KMS-11 (cell line): Measurements from ENCODE around the gene PHF21B.

ENCODE experiments used
- H2AFZ ChIP-seq: fragments of 200-600 bp; sonication (generic); 2 replicates; pipeline ENCODE4 v1.6.1; 2016; ENCODE audit warnings: antibody characterized with exemption, mixed run types, low read depth
- H3K27ac ChIP-seq: fragments of 200-600 bp; sonication (generic); 2 replicates; pipeline ENCODE4 v1.6.1; 2016; ENCODE audit warnings: mild to moderate bottlenecking, mixed run types
- H3K27me3 ChIP-seq: fragments of 200-600 bp; sonication (generic); 2 replicates; pipeline ENCODE4 v1.6.1; 2017; ENCODE audit warnings: mild to moderate bottlenecking, low read depth, mixed run types, moderate library complexity; ENCODE audit not compliant: insufficient read depth
- H3K36me3 ChIP-seq: fragments of 200-600 bp; sonication (generic); 2 replicates; pipeline ENCODE4 v1.6.1; 2017; ENCODE audit warnings: mild to moderate bottlenecking, mixed run types; ENCODE audit not compliant: insufficient read depth
- H3K4me1 ChIP-seq: fragments of 200-600 bp; sonication (generic); 2 replicates; pipeline ENCODE4 v1.6.1; 2016; ENCODE audit warnings: mild to moderate bottlenecking, low read depth, mixed run types; ENCODE audit not compliant: poor library complexity, severe bottlenecking
- H3K4me2 ChIP-seq: fragments of 200-600 bp; sonication (generic); 2 replicates; pipeline ENCODE4 v1.7.0; 2016; ENCODE audit warnings: mild to moderate bottlenecking, mixed run types
- H3K4me3 ChIP-seq: fragments of 200-600 bp; sonication (generic); IDR thresholded peaks from 2 replicates; pipeline ENCODE4 v1.6.1; 2017; ENCODE audit warnings: low read depth, low read length, mixed read lengths; ENCODE audit not compliant: insufficient read depth
- H3K79me2 ChIP-seq: fragments of 200-600 bp; sonication (generic); 2 replicates; pipeline ENCODE4 v1.6.1; 2016; ENCODE audit warnings: low read depth, mixed run types; ENCODE audit not compliant: insufficient read depth
- H3K9ac ChIP-seq: fragments of 200-600 bp; sonication (generic); 2 replicates; pipeline ENCODE4 v1.6.1; 2016; ENCODE audit warnings: mild to moderate bottlenecking, mixed run types
- H4K20me1 ChIP-seq: fragments of 200-600 bp; sonication (generic); 2 replicates; pipeline ENCODE4 v1.6.1; 2016; ENCODE audit warnings: mild to moderate bottlenecking, mixed run types; ENCODE audit not compliant: insufficient read depth
- CTCF ChIP-seq: fragments of 200-600 bp; sonication (generic); conservative IDR thresholded peaks from 2 replicates; pipeline ENCODE4 v1.6.1; 2017; ENCODE audit warnings: low read depth, mild to moderate bottlenecking, antibody characterized with exemption, low read length, moderate library complexity, mixed read lengths

PHF21B gene

DNA sequence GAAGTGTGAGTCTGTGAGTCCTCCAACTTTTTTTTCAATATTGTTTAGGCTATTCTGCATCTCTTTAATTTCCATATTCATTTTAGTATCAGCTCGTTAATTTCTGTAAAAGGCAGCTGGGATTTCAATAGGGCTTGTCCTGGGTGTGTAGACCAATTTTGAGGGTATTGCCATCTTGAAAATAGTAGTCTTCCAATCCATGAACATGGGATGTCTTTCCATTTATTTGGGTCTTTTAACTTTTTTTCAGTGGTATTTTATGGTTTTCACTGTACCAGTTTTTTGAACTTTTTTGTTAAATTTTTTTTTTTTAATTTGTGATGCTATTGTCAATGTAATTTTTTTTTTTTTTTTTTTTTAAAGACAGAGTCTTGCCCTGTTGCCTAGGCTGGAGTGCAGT, 177.9 kb downstream of the PHF21B start:
- Histone ChIP-seq H3K4me1 (no peaks in the 10 kb centered on the region), H2AFZ (no peak overlapping the region), H3K79me2 (no peaks in the 10 kb centered on the region), H3K27ac (no peak overlapping the region), H4K20me1 (no peaks in the 10 kb centered on the region), H3K36me3 (no peaks in the 10 kb centered on the region), H3K4me3 (no peak overlapping the region), H3K4me2 (no peak overlapping the region), H3K27me3 (peaks cover 6% of the 10 kb centered on the region; the same call in 1 of the 2 replicates), H3K9ac (no peak overlapping the region)
- TF ChIP-seq CTCF, result no peak
